Natural killer cell (primary cell): Measurements from ENCODE around the gene OR1I1. TPM values are rescaled to one million over a fixed set of nuclear protein-coding genes. Genes with fewer than 3 reads are reported as not detected.

Experiments
- ATAC-seq, 3 donors: fragments of 150-1000 bp in 2 of 3; fragments of 200-7000 bp in 1 of 3; cut with Tn5 transposase; 1 replicate in 1 of 3; 2 replicates in 2 of 3; pipeline ENCODE4 v1.10.0; 2021; ENCODE audit warnings: mild to moderate bottlenecking in 2 of 3, moderate library complexity in 2 of 3
- DNase-seq, 2 donors: peaks; one replicate each; pipeline versions ENCODE4 v3.0.0 to v3.0.0-alpha.2; 2013 to 2021; ENCODE audit warnings: mixed read lengths in 1 of 2
- H3K27ac ChIP-seq: one replicate; pipeline ENCODE4 v1.5.1; 2013; ENCODE audit warnings: mild to moderate bottlenecking, low read length
- H3K27me3 ChIP-seq: one replicate; pipeline ENCODE4 v1.6.1; 2013; ENCODE audit warnings: low read length; ENCODE audit not compliant: control insufficient read depth, insufficient read depth
- H3K36me3 ChIP-seq: one replicate; pipeline ENCODE4 v1.6.1; 2013; ENCODE audit warnings: low read length; ENCODE audit not compliant: control insufficient read depth, insufficient read depth
- H3K4me1 ChIP-seq: one replicate; pipeline ENCODE4 v1.6.1; 2013; ENCODE audit warnings: low read length; ENCODE audit not compliant: control insufficient read depth, insufficient read depth
- H3K4me3 ChIP-seq: one replicate; pipeline ENCODE4 v1.5.1; 2013; ENCODE audit warnings: low read length
- H3K9me3 ChIP-seq: one replicate; pipeline ENCODE4 v1.6.1; 2013; ENCODE audit warnings: low read length; ENCODE audit not compliant: control insufficient read depth, insufficient read depth
- H3K27ac Mint-ChIP-seq, 2 donors: one replicate each; pipeline ENCODE4 v1.8.0; 2022; ENCODE audit warnings: mild to moderate bottlenecking in 2 of 2, mixed read lengths in 2 of 2, moderate library complexity in 1 of 2
- H3K27me3 Mint-ChIP-seq, 2 donors: one replicate each; pipeline ENCODE4 v1.8.0; 2022; ENCODE audit warnings: low read depth in 2 of 2, mixed read lengths in 2 of 2
- H3K36me3 Mint-ChIP-seq: one replicate; pipeline ENCODE4 v1.8.0; 2022; ENCODE audit warnings: mixed read lengths
- H3K4me1 Mint-ChIP-seq, 2 donors: one replicate each; pipeline ENCODE4 v1.8.0; 2022; ENCODE audit warnings: mixed read lengths in 2 of 2
- H3K4me3 Mint-ChIP-seq: one replicate; pipeline ENCODE4 v1.8.0; 2022; ENCODE audit warnings: mild to moderate bottlenecking, moderate library complexity, mixed read lengths
- H3K9me3 Mint-ChIP-seq, 2 donors: one replicate each; pipeline ENCODE4 v1.8.0; 2022; ENCODE audit warnings: mixed read lengths in 2 of 2
- WGBS: methylation state at CpG from one replicate; pipeline ENCODE4 v1.1.7; 2013; ENCODE audit warnings: missing lambda C conversion rate; ENCODE audit not compliant: insufficient coverage; 5-methylcytosine and 5-hydroxymethylcytosine counted together
- intact Hi-C: fragments of 100-400 bp; cut with micrococcal nuclease; formaldehyde crosslinking; loops from one replicate; pipeline ENCODE4 v1.14.2; 2022
- total RNA-seq, 4 donors: library from RNA; stranded (reverse); fragments of 120-200 nt in 1 of 4; gene quantifications; one replicate each; pipeline versions ENCODE4 v1.2.3 to v1.2.4, GENCODE V29; 2013 to 2022
- TF ChIP-seq, protein P1 (sequence below): fragments of 200-600 bp; IDR thresholded peaks from one replicate; pipeline ENCODE4 v1.8.0; 2022; ENCODE audit warnings: antibody characterized with exemption

The OR1I1 gene
- total RNA-seq, 3 donors from 2014 or later (not counting 1 experiment from before 2014, with no cell fraction given): not detected

DNA sequence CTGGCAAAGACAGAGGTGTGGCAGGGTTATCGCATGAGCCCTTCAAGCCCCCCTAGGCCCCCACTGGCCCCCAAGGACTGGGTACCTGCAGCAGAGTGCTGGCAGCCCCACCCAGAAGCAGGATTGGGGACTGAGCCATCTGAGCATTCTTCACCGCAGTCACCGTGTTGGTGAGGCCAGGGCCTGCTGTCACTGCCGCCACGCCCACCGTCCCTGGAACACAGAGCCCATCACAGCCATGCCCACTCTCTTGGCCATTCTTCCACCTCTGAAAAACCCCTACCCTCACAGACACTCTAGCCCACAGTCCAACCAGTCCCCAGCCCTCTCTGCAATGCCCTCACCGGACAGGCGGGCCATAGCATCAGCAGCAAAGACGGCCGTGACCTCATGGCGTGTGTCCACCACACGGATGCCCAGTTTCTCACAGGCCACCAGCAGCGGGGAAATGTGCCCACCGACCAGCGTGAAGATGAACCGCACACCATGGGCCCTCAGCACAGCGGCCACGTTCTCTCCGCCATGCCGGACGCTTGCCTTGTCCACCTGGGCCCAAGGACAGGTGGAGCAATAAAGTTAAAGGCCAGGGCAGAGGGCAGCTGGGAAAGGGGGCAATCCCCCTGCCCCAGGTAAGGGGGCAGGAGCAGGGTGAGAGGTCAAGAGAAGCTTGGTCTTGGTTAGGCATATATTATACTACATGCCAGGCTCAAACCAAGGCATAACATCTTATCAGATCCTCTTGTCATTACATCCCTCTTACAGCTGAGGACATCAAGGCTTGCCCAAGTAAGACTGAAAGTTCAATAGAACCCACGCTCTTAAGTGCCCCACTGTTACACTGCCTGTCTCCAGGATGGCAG, 41.2 kb downstream of the OR1I1 start:
- Mint-ChIP-seq H3K4me3 (peak overlapping the region; percentile 40), H3K27me3 (peaks cover 3 to 5% of the 10 kb centered on the region in 2 donors), H3K4me1 (peaks cover 17 to 24% of the 10 kb centered on the region in 2 donors), H3K27ac (no peak overlapping the region), H3K9me3 (no peaks in the 10 kb centered on the region), H3K36me3 (no peaks in the 10 kb centered on the region)
- DNase-seq (no peak), ATAC-seq (no peak)
- Histone ChIP-seq H3K9me3 (no peaks in the 10 kb centered on the region), H3K4me1 (peaks cover 17% of the 10 kb centered on the region), H3K27me3 (no peaks in the 10 kb centered on the region), H3K4me3 (no peak overlapping the region), H3K36me3 (peaks cover 24% of the 10 kb centered on the region), H3K27ac (no peak overlapping the region)
- TF ChIP-seq, protein P1, sequence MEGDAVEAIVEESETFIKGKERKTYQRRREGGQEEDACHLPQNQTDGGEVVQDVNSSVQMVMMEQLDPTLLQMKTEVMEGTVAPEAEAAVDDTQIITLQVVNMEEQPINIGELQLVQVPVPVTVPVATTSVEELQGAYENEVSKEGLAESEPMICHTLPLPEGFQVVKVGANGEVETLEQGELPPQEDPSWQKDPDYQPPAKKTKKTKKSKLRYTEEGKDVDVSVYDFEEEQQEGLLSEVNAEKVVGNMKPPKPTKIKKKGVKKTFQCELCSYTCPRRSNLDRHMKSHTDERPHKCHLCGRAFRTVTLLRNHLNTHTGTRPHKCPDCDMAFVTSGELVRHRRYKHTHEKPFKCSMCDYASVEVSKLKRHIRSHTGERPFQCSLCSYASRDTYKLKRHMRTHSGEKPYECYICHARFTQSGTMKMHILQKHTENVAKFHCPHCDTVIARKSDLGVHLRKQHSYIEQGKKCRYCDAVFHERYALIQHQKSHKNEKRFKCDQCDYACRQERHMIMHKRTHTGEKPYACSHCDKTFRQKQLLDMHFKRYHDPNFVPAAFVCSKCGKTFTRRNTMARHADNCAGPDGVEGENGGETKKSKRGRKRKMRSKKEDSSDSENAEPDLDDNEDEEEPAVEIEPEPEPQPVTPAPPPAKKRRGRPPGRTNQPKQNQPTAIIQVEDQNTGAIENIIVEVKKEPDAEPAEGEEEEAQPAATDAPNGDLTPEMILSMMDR: no peak
- 98% methylated on average over 22 of the region's 22 CpGs for WGBS
- intact Hi-C loops: no loop called here

DNA sequence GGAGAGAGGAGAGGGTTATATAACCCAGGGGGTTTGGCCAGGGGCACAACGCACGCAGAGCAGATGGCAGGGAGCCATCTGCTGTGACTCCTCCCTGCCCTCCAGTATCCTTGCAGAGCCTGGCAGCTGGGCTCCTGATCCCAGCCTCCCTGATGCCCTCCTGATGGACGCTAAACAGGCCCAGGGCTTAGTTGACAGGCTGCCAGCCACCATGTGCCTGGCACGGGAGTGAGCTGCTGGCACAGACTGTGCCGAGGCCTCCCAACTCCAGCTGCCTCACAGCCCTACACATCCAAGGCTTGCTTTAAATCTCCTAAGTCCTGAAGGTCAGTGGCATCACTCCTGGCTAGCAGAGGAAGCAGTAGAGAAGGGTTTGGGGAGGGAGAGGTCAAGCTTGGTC, 41.9 kb downstream of the OR1I1 start:
- Histone ChIP-seq H3K4me3 (no peak overlapping the region), H3K36me3 (peaks cover 19% of the 10 kb centered on the region), H3K27me3 (no peaks in the 10 kb centered on the region), H3K9me3 (no peaks in the 10 kb centered on the region), H3K4me1 (peaks cover 17% of the 10 kb centered on the region), H3K27ac (peak overlapping the region; percentile 86)
- Mint-ChIP-seq H3K27ac (peak overlapping the region; percentile 96 to 99), H3K36me3 (no peaks in the 10 kb centered on the region), H3K9me3 (no peaks in the 10 kb centered on the region), H3K4me3 (peak overlapping the region; percentile 40), H3K27me3 (peaks cover 4 to 7% of the 10 kb centered on the region in 2 donors), H3K4me1 (peaks cover 17 to 24% of the 10 kb centered on the region in 2 donors)
- ATAC-seq: no peak
- TF ChIP-seq, protein P1: no peak
- intact Hi-C loops: no loop called here
- 80% methylated on average over 5 of the region's 5 CpGs for WGBS
- DNase-seq: no peak

DNA sequence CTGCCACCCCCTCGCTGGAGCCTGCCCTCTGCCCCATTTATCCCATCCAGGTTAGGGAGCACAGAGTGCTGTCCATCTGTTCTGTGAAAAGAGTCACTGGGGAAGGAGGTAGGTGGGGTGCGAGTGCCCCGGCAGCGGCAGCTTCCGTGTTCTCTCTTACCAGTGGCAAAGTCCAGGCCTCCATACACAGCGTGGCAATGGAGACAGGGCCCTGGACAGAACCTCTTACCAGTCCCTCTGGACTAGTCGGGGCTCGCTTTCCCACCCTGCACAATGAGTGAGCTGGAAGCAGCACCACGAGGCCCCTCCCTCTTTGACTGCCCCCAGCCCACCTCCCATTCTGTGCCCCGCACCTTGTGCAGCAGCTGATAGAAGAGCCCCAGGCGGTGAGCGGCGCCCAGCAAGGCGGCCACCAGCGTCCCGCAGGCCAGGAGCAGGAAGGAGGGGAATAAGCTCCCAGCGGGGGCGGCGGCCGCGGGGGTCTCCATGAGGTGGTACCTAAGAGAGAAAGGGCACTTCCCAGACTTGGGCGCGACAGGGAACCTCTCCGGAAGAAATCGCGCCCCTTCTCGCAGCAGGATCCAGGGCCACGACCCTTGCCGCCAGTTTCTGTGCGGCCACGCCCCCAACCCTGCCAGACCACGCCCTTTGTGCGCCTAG, 42.7 kb downstream of the OR1I1 start:
- Mint-ChIP-seq H3K4me1 (peaks cover 17 to 24% of the 10 kb centered on the region in 2 donors), H3K27me3 (peaks cover 4 to 7% of the 10 kb centered on the region in 2 donors), H3K4me3 (peak overlapping the region; percentile 94), H3K36me3 (no peaks in the 10 kb centered on the region), H3K27ac (peak overlapping the region; percentile 96 to 99), H3K9me3 (no peaks in the 10 kb centered on the region)
- Histone ChIP-seq H3K27me3 (no peaks in the 10 kb centered on the region), H3K4me1 (peaks cover 17% of the 10 kb centered on the region), H3K4me3 (peak overlapping the region; percentile 80), H3K9me3 (no peaks in the 10 kb centered on the region), H3K27ac (peak overlapping the region; percentile 86), H3K36me3 (peaks cover 10% of the 10 kb centered on the region)
- DNase-seq: peak in 1 of 2 donors; percentile 44
- TF ChIP-seq, protein P1: no peak
- 2% methylated on average over 33 of the region's 33 CpGs for WGBS
- ATAC-seq: no peak
- intact Hi-C loops: no loop called here
